GM10847 (cell line): Measurements from ENCODE around the gene MVK.
A peak's percentile ranks its signal among the peaks of the same experiment; 100 is the strongest.

ENCODE experiments used
- POLR2A ChIP-seq: IDR thresholded peaks from 2 replicates; pipeline ENCODE4 v1.6.1; 2011; ENCODE audit not compliant: insufficient read length; ENCODE audit errors: extremely low read depth

The MVK gene

GRCh38 chr12:109573029-109573913, at the start of gene MVK, which contains the start of gene MMAB:
TSS of gene MVK (plus strand) at chr12:109573794. CDS start at chr12:109574823, 1,029 bp downstream.
TSS of gene MMAB (minus strand) at chr12:109573504. CDS start at chr12:109573480, 24 bp downstream.
- TF ChIP-seq POLR2A, result peak; percentile 85

DNA sequence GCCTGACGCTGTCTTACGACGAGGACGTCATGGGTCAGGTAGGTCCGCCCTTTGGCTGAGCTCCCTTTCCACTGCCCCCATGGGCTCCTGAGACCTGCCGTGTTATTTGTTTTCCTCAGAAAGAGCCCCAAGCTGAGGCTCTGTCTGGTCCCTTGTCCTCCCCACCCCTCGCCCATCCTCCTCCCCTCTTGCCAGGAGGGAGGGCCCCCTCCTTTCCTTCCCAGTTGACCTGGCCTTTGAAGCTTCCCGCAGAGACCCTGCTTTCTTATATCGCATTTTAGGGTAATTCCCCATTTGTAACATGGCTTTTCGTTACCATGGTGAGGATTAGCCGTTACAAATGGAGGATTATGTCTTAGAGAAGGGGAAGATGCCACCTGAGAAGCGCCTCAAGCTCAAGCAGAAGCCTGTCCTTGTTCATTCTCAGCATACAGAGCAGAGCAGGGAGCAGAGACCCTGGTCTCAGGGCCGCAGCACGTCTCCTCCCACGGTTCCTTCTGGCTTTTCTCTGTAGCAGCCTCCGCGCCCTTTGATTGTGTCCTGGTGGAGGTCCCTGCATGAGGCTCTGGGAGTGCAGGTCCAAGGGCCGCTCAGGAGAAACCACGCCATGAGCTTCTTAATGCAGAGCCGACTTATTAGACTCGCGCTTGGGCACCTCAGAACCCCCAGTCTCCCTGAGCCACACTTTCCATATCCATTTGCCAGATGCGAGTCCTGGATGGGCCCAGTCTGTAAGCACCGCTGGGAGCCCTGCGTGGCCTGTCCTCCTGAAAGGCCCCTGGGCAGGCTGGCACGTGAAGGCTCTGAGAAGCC, 48.9 kb upstream of the MVK start:
- TF ChIP-seq POLR2A, result no peak

GRCh38 chr12:109525279-109525585, 48.4 kb upstream of the MVK start:
- TF ChIP-seq POLR2A, result no peak

GRCh38 chr12:109527489-109528123, 46.0 kb upstream of the MVK start:
- TF ChIP-seq POLR2A, result no peak

DNA sequence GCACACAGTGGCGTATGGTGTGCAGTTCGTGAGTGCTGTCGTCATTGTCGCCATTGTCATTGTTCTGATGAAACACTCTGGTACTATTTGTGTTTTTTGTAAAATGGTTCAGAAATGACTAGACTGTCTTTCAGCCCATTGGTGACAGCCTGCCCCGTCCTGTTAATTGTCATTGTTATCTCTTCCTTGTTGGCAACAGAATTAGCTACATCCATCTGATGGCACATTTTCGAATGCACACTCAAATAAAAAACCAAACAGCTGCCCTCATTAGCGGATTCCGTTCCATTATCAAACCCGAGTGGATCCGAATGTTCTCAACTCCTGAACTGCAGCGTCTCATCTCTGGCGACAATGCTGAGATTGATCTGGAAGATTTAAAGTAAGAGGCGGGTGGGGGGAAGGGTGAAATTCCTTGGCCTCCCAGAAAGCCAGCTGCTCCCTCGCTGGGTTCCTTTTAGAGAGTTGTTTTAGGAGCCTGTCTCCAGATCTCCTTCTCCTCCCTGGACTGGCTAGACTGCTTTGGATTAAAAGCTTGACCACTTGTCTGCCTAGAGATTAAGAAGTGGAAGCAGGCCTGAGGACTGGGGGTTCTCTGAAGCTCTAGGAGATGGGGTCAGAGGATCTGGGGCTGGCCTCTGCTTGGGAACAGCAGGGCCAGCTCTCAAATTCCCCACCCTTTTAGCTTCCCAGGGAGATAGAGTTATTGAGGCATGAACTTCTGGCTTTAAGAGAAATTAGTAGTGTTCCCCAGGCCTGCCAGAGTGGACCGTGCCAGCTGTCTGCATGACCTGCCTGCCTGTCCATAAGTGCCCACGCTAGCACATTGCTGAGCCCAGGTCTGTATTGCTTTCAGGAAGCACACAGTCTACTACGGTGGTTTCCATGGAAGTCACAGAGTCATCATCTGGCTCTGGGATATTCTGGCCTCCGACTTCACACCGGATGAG, 43.6 kb upstream of the MVK start:
- TF ChIP-seq POLR2A, result no peak

GRCh38 chr12:109531411-109531810, 42.2 kb upstream of the MVK start:
- no peak for TF ChIP-seq POLR2A

DNA sequence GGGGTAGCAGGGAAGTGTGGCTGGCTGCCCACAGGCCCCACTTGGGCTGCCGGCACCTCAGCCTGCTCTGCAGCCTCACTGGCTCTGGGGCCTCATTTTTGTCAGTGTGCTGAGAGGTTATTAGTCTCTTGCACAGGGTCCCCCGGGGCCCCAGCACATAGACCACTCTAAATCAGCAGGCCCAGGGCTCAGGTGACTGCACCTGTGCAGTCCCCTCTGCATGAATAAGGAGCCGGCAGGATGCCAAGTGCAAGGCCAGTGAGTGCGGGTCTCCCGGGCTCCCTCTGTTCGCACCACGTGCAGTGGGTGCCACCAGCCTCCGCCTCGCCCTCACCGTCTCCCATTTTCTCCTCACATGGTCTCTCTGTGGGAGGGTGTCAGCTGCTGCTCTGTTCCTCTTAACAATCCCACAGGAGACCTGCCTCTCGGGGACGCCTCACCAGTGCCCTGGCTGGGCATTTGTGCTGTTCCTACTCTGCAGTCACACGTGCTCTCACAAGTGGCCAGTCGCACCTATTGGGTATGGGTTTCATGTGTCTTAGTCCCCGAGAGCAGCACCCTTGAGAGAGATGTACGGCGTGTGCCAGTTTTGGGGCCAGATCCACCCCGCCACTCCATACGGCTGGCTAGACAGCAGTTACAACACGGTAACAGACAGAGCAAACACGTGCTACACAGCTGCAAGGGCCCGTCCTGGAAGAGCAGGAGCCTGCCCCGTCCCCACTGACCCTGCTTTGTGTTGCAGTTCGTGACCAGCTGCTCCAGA, 40.7 kb upstream of the MVK start:
- no peak for TF ChIP-seq POLR2A

GRCh38 chr12:109533487-109533740, 40.2 kb upstream of the MVK start:
- TF ChIP-seq POLR2A, result no peak

DNA sequence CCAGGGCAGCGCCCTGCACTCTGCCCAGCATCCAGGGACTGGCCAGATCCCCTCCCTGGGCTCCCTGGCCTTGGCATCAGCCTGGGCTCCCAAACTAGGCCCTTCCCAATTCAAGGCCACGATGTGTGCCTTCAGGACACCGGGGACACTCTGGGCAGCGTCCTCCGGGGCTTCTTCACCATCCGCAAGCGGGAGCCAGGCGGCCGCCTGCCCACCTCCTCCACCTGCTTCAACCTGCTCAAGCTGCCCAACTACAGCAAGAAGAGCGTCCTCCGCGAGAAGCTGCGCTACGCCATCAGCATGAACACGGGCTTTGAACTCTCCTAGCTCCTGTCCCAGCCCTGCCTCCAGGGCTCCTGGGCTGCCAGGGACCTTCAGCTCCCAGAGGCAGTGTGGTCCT, 39.1 kb upstream of the MVK start:
- no peak for TF ChIP-seq POLR2A

- no peak for TF ChIP-seq POLR2A
Measured at GRCh38 chr12:109535231-109535862, 38.2 kb upstream of the MVK start.

- no peak for TF ChIP-seq POLR2A
Measured at GRCh38 chr12:109535863-109536250, 37.7 kb upstream of the MVK start.

- TF ChIP-seq POLR2A, result no peak
Measured at GRCh38 chr12:109537136-109537535, 36.5 kb upstream of the MVK start.

DNA sequence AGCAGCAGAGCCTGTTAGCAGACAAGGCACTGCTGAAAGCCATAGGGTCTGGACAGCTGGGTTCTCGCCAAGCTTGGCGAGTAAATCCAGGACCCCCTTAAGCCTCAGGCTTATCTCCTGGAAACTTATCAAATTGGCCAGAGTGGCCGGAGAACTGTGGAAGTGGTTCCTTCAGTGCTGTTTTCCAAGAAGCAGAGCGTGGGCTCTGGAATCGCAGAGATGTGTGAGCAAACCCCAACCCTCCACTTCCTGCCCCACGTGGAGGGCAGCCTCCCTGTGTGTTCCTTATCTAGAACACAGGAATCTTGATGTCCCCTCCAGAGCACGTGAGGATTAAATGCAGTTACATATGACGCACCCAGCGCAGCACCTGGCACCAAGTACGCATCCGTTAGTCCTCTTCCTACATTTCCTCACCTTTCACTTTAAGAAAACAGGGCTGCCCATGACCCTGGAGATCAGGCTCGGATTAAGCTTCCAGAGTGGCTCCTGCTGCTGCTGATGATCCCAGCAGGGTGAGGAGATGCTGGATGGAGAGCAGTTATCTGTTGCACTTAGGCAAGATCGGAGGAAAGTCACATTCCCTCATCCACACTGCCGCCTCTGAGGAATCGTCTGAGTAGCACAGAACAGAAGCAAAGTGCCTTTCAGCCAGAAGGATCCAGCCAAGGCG, 35.3 kb upstream of the MVK start:
- no peak for TF ChIP-seq POLR2A
